Esophagus mucosa (tissue), 1 donor: Measurements from ENCODE around the gene MCCC1. TPM values are rescaled to one million over a fixed set of nuclear protein-coding genes. Genes with fewer than 3 reads are reported as not detected.

Source experiments
- ATAC-seq: fragments of 200-7000 bp; cut with Tn5 transposase; one replicate; pipeline ENCODE4 v1.9.1; 2020
- total RNA-seq: library from RNA; stranded (reverse); gene quantifications from one replicate; pipeline ENCODE4 v1.2.4, GENCODE V29; 2023
- donor health status: DM: yes; HTN: yes; CAD: no.

MCCC1 gene
- total RNA-seq, 1 donor from 2014 or later, result 29.0 TPM

- peak; percentile 96 for ATAC-seq
These were observed 118.9 kb downstream of the MCCC1 start, which contains the start of gene DCUN1D1 for GRCh38 chr3:182980204-182981037. DCUN1D1 (minus strand) TSS chr3:182980538; CDS start chr3:182980489, 49 bp downstream.

- ATAC-seq, result peak; percentile 4
These were observed 119.6 kb downstream of the MCCC1 start for GRCh38 chr3:182979674-182980191.

DNA sequence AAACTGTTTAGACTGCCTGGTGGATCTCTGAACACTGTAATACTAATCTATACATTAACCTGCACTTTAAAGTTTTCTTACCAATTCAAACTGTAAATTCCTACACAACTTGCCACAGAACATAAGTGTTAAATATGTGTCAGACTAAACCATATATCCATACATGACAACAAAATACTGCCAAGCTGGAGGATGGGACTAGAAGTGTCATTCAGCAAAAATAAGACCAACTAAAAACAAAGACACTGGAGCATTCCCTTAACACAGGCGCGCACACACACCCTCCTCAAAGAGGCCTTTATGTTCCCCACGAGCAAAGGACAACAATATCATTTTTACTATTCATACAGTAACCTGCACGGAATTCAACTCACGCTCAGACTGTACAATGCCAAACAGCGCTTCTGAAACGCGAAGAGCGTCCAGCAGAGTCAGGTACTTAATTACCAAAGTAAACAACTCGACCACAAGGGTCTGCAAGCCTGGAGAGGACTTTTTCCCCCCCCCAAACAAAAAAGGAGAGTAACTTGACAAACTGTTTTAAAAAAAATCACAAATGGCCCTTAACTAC lies 120.1 kb downstream of the MCCC1 start:
- ATAC-seq, result no peak

- no peak for ATAC-seq
These were observed 120.9 kb downstream of the MCCC1 start for GRCh38 chr3:182978387-182978786.

DNA sequence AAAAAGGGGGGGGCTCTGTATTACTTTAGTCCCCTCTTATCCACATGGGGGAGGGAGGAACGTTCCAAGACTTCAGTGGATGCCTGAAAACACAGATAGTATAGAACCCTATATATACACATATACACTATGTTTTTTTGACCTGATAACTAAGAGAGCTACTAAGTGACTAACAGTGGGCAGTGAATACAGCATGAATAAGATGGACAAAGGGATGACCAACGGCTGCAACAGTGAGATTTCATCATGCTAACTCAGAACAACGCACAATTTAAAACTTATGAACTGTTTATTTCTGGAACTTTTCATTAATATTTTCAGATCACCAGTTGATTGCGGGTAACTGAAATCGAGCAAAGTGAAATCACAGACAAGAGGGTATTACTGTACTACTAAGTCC lies 126.2 kb downstream of the MCCC1 start:
- ATAC-seq, result no peak

DNA sequence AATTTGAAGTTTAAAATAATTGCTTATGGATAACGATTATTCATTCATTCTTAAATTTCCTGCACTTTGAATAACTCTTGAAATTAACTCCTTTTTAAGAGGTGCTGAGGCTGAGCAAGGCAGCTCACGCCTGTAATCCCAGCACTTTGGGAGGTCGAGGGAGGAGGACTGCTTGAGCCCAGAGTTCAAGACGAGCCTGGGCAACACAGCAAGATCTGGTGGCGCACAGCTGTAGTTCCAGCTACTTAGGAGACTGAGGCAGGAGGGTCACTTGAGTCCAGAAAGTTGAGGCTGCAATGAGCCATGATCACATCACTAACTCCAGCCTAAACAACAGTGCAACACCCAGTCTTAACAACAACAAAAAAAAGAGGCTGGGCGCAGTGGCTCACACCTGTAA lies 126.9 kb downstream of the MCCC1 start:
- no peak for ATAC-seq

DNA sequence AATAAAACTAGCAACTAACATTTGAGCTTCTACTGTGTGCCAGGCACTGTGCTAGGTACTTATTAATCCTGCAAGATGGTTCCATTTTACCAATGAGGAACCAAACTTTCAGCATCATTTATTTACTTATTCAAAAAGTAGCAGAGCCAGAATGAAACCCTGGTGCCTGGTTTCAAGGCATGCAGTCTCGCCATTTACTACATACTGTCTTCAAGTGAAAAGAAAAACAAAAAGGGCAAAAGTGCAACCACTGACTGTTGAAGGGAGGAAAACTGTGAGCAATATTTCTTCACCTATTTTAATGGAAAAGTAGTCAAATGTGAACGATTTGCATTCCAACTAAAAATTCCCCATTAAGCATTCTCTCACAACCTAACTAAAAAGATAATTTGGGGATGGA lies 127.7 kb downstream of the MCCC1 start:
- ATAC-seq, result no peak

DNA sequence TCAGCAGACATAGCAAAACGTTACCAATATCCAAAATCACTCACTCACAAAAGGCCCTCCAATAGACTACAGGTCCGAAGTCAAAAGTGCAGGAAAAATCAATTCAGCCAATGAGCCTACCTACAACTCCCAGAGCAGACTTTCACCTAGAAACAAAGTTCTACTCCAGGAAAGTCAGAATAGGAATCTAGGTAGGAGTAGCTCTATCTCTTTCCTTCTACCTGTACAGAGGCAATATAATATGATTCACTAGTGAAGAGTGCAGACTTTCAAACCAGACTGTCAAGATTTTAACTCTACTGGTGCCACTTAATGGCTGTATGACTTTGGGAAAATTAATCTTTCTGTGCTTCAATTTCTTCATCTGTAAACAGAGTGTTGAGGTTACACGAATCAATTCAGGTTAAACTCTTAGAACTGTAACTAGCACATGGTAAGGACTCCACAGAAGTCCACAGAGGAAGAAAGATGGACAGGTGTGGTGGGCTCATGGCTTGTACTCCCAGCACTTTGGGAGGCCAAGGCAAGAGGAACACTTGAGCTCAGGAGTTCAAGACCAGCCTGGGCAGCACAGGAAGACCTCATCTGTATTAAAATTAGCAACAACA lies 128.4 kb downstream of the MCCC1 start:
- peak; percentile 66 for ATAC-seq

- ATAC-seq, result no peak
These were observed 129.4 kb downstream of the MCCC1 start for GRCh38 chr3:182969853-182970252.

- no peak for ATAC-seq
These were observed 130.0 kb downstream of the MCCC1 start for GRCh38 chr3:182969277-182969676.

DNA sequence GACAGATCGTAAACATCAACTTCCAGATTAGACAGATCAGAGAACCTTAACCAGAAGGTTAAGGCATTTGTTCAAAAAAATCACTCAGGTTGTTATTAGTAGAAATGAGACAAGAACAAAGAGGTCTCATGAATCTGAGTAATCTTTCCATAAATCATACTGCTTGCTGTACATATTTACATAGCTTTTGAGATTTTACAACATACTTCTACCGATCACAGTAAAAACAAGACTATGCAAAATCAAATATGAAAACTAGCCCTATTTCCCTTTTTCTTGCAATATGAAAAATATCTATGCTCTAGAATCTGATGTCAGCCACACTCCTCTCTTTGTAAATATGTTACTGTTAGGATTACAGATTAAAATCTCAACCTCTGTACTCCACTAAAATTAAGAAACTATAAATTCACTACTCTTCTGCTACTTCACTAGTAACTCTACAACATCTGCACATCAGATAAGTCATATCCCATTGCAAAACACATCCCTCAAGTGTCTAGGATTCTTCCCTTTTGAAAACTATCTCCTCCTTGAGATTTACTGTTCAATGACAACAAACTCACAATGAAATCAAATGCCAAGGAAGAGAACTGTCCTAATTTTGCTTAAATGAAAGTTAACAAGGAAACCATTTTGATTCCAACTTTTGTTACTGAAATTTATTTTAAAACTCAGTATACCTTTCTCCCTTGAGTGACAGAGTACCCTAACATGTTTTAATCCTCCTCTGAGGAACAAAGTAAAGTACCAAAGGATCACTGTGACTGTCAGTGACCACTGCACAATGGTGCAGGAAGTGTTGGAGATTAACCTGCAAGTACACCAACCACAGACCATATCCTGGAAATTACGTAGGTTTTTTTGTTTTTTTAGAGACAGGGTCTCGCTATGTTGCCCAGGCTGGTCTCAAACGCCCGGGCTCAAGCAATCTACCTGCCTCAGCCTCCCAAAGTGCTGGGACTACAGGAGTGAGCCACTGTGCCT lies 131.8 kb downstream of the MCCC1 start:
- ATAC-seq, result no peak

GRCh38 chr3:182965861-182966366 lies 133.4 kb downstream of the MCCC1 start:
- no peak for ATAC-seq

Other genes starting within 250 kb of the MCCC1 start
- gene DCUN1D1, start 119.0 kb downstream of the MCCC1 start, total RNA-seq, result 37.1 TPM
- gene LAMP3, start 63.2 kb upstream of the MCCC1 start, total RNA-seq, result 4.5 TPM
- 70.7 TPM for gene B3GNT5, start 153.8 kb upstream of the MCCC1 start, total RNA-seq